Vagina (tissue), 2 donors: ENCODE data around the gene SRPK3. TPM values are rescaled to one million over a fixed set of nuclear protein-coding genes. Genes with fewer than 3 reads are reported as not detected.

Experiments
- DNase-seq, 2 donors: peaks; one replicate each; pipeline ENCODE4 v3.0.0-alpha.2; 2017; ENCODE audit errors: extremely low spot score in 2 of 2
- H3K27ac ChIP-seq: fragments of 200-600 bp; sonication (generic); one replicate; pipeline ENCODE4 v1.5.1; 2019
- H3K27me3 ChIP-seq: fragments of 200-600 bp; sonication (generic); one replicate; pipeline ENCODE4 v1.5.1; 2019
- H3K36me3 ChIP-seq, 2 donors: fragments of 200-600 bp; sonication (generic); one replicate each; pipeline ENCODE4 v1.5.1; 2017 to 2019
- H3K4me1 ChIP-seq: fragments of 200-600 bp; sonication (generic); one replicate; pipeline ENCODE4 v1.5.1; 2019
- H3K4me3 ChIP-seq, 2 donors: fragments of 200-600 bp; sonication (generic); 1 replicate in 1 of 2; 2 replicates in 1 of 2; pipeline ENCODE4 v1.5.1; 2016 to 2019
- H3K9me3 ChIP-seq: fragments of 200-600 bp; sonication (generic); one replicate; pipeline ENCODE4 v1.5.1; 2019
- POLR2A ChIP-seq, 2 donors: fragments of 450-650 bp; IDR thresholded peaks; one replicate each; pipeline ENCODE4 v1.6.1; 2017; ENCODE audit warnings: antibody characterized with exemption in 2 of 2, mild to moderate bottlenecking in 2 of 2, moderate library complexity in 2 of 2
- POLR2AphosphoS5 ChIP-seq, 2 donors: sonication (generic); formaldehyde crosslinking; IDR thresholded peaks; one replicate each; pipeline ENCODE4 v1.9.0; 2017; ENCODE audit warnings: antibody characterized with exemption in 2 of 2, mild to moderate bottlenecking in 2 of 2, low read depth in 1 of 2; ENCODE audit not compliant: insufficient read depth in 1 of 2
- intact Hi-C: fragments of 100-400 bp; cut with DNase I; formaldehyde crosslinking; loops from one replicate; pipeline ENCODE4 v1.15.1; 2023
- total RNA-seq: library from RNA; depleted of rRNA; stranded (reverse); fragments of >200 nt; gene quantifications from one replicate; pipeline ENCODE4 v1.2.3, GENCODE V29; 2016
- TF ChIP-seq, protein P1 (sequence below), 3 experiments: fragments of 450-650 bp in 2 of 3; fragments of 200-600 bp in 1 of 3; sonication (generic) in 1 of 3; IDR thresholded peaks; one replicate each; pipeline ENCODE4 v1.5.1; 2017 to 2019; ENCODE audit warnings: antibody characterized with exemption in 3 of 3, mild to moderate bottlenecking in 2 of 3, moderate library complexity in 2 of 3

Gene SRPK3
- total RNA-seq, 1 donor from 2014 or later, result 0.25 TPM

- H3K4me3 ChIP-seq, result no peak overlapping the region
Observed at GRCh38 chrX:153806999-153807575, 26.2 kb downstream of the SRPK3 start.

DNA sequence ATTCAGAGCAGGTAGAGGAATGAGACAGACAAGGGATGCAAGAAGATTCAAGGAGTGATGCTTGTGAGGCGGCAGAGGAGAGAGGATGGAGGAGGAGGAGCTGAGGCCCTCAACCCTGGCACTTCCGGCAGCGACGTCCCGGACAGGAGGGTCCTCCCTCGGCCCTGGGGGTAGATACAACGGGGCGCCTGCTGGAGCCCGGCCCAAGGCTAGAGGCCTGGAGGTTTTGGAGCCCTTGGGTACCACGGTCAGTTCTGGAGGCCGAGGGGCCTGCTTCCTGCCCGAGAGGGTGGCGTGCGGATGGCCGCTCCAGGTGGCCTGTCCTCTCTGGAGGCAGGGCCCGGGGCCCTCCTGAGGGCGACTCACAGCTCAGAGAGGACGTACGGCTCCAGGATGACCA, 27.1 kb downstream of the SRPK3 start:
- TF ChIP-seq POLR2A (IDR thresholded peaks at IDR 0.05), result no peak
- TF ChIP-seq, protein P1, sequence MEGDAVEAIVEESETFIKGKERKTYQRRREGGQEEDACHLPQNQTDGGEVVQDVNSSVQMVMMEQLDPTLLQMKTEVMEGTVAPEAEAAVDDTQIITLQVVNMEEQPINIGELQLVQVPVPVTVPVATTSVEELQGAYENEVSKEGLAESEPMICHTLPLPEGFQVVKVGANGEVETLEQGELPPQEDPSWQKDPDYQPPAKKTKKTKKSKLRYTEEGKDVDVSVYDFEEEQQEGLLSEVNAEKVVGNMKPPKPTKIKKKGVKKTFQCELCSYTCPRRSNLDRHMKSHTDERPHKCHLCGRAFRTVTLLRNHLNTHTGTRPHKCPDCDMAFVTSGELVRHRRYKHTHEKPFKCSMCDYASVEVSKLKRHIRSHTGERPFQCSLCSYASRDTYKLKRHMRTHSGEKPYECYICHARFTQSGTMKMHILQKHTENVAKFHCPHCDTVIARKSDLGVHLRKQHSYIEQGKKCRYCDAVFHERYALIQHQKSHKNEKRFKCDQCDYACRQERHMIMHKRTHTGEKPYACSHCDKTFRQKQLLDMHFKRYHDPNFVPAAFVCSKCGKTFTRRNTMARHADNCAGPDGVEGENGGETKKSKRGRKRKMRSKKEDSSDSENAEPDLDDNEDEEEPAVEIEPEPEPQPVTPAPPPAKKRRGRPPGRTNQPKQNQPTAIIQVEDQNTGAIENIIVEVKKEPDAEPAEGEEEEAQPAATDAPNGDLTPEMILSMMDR (IDR thresholded peaks at IDR 0.05), result no peak
- no peak for TF ChIP-seq POLR2AphosphoS5 (IDR thresholded peaks at IDR 0.05; ENCODE audit: insufficient read depth in 1 of 2, low read depth in 1 of 2)
- no peaks in the 10 kb centered on the region for H3K4me1 ChIP-seq
- no peaks in the 10 kb centered on the region for H3K9me3 ChIP-seq
- no peaks in the 10 kb centered on the region for H3K36me3 ChIP-seq
- no peak overlapping the region for H3K27ac ChIP-seq
- intact Hi-C loops, result no loop called here
- no peaks in the 10 kb centered on the region for H3K27me3 ChIP-seq
- no peak overlapping the region for H3K4me3 ChIP-seq
- DNase-seq, result no peak

More at GRCh38 chrX:153806999-153807575, 26.2 kb downstream of the SRPK3 start:
- H3K27me3 ChIP-seq, result no peaks in the 10 kb centered on the region
- no peak for TF ChIP-seq POLR2A (IDR thresholded peaks at IDR 0.05)
- TF ChIP-seq, protein P1 (IDR thresholded peaks at IDR 0.05), result no peak
- no peak for TF ChIP-seq POLR2AphosphoS5 (IDR thresholded peaks at IDR 0.05; ENCODE audit: insufficient read depth in 1 of 2, low read depth in 1 of 2)
- H3K4me1 ChIP-seq, result no peaks in the 10 kb centered on the region
- H3K36me3 ChIP-seq, result no peaks in the 10 kb centered on the region
- H3K9me3 ChIP-seq, result no peaks in the 10 kb centered on the region
- intact Hi-C loops, result no loop called here
- H3K27ac ChIP-seq, result no peak overlapping the region
- no peak for DNase-seq

DNA sequence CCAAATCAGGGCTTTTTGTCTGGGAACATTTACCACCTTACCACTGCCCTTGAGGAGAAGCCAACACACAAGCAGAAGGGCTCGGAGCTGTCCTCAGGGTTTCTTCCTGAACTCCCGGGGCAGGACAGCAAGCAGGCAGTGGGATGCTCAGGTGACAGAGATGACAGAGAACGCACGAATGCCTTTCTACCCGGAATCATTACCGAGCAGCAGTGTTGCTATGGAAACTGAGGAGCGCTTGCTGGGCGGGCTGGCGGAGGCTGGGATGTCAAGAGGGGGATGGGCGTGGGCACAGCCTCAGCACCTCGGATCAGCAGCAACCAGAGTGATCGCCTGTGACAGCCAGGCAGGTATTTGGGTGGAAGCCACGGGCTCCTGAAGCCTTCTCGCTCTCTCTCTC, 31.4 kb downstream of the SRPK3 start:
- intact Hi-C loops, result no loop called here
- Histone ChIP-seq H3K4me1 (no peaks in the 10 kb centered on the region), H3K27me3 (no peaks in the 10 kb centered on the region), H3K27ac (no peak overlapping the region), H3K4me3 (no peak overlapping the region), H3K9me3 (no peaks in the 10 kb centered on the region), H3K36me3 (no peaks in the 10 kb centered on the region)
- DNase-seq, result no peak
- no peak for TF ChIP-seq POLR2AphosphoS5 (IDR thresholded peaks at IDR 0.05; ENCODE audit: insufficient read depth in 1 of 2, low read depth in 1 of 2)
- TF ChIP-seq, protein P1 (IDR thresholded peaks at IDR 0.05), result no peak
- TF ChIP-seq POLR2A (IDR thresholded peaks at IDR 0.05), result no peak

DNA sequence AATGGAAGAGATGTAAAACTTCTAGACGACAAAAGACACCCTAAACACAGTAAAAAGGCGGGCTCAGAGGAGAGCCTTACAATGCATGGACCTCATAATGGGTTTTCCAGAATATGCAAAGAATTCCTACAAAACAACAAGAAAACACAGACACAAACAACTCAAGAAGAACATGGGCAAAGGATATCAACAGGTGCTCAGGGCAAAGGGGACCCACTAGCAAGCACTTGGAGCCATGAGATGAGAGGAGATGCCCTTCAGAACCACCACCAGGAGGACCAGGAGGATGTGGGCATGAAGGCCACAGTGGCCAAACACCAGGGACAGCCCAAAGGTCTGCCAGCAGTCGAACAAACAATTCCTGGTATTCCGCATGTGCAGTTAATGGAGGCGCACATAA, 32.3 kb downstream of the SRPK3 start:
- Histone ChIP-seq H3K36me3 (no peaks in the 10 kb centered on the region), H3K4me1 (no peaks in the 10 kb centered on the region), H3K27ac (no peak overlapping the region), H3K27me3 (no peaks in the 10 kb centered on the region), H3K4me3 (no peak overlapping the region), H3K9me3 (no peaks in the 10 kb centered on the region)
- intact Hi-C loops, result no loop called here
- TF ChIP-seq POLR2AphosphoS5 (IDR thresholded peaks at IDR 0.05; ENCODE audit: insufficient read depth in 1 of 2, low read depth in 1 of 2) (no peak), POLR2A (IDR thresholded peaks at IDR 0.05) (no peak)
- TF ChIP-seq, protein P1 (IDR thresholded peaks at IDR 0.05), result no peak
- no peak for DNase-seq

DNA sequence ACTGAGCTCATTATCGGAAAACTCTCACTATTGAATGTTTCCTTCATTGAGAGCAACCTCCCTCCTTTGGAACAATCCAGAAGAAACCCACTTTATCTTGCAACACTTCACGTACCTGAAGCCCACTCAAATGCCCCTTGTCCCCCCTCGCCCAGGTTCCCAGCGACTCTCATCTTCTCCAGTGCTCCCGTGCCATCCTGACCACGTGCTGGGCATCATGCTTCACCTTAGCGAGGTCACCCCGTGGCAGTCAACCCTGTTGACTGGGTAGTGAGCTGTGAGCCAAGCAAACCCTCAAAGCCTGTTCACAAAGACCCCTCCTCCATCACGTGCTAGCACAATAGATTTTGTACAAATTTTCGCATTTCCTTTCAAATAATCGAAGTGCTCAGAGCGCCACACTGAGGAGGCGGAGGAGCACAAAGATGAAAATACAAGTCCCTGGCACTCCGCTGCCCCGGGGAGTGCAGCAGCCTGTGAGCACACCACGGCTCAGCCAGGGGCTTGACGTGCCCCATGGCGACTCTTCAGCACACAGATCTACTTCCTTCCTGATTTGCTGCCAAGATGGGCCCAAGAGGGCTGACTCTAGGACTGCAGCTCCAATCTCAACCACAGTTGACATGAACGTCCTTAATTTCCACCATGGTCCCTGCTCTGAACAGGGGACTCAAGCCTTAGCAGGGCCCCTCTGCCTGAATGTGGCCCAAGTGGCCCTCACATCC, 33.9 kb downstream of the SRPK3 start:
- no peak for TF ChIP-seq POLR2A (IDR thresholded peaks at IDR 0.05)
- TF ChIP-seq POLR2AphosphoS5 (IDR thresholded peaks at IDR 0.05; ENCODE audit: insufficient read depth in 1 of 2, low read depth in 1 of 2), result no peak
- TF ChIP-seq, protein P1 (IDR thresholded peaks at IDR 0.05), result no peak

More for the DNA sequence above, 33.9 kb downstream of the SRPK3 start:
- H3K4me3 ChIP-seq, result no peak overlapping the region
- H3K27me3 ChIP-seq, result no peaks in the 10 kb centered on the region
- H3K9me3 ChIP-seq, result no peaks in the 10 kb centered on the region
- H3K4me1 ChIP-seq, result no peaks in the 10 kb centered on the region
- no peak for DNase-seq
- no peak overlapping the region for H3K27ac ChIP-seq
- H3K36me3 ChIP-seq, result no peaks in the 10 kb centered on the region
- intact Hi-C loops, result no loop called here
